HG03280 (cell line): Measurements from ENCODE around the gene SMG5.

Experiments used
- ATAC-seq: cut with Tn5 transposase; IDR thresholded peaks from one replicate; pipeline ENCODE4 v1.9.1; 2021; ENCODE audit warnings: mild to moderate bottlenecking, moderate library complexity; ENCODE audit not compliant: unreplicated experiment

SMG5 gene

DNA sequence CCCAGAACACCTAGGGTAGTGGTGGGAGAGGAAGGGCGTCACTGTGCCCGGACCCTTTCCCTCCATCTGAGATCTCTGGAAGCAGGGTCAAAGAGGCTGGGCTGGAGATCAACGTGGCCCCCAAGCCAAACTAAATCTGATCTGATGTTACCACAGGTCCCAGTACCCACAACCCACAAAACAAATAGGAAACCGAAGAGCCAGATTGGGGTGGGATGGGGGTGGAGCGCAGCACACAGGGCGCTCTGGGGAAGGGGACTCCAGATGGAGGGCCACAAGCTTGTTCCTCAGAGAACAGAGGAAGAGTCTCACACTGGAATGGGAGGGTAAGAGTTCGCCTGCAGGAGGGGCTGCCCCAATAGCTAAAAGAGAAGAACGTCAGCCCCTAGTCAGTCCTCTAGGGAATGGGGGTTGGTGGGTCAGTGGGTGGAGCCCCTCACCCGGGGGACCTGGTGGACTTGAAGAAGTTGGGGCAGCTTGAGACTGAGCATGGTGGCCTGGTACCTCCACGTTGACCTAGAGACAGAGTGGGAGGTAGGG lies 36.3 kb downstream of the SMG5 start:
- no peak for ATAC-seq

DNA sequence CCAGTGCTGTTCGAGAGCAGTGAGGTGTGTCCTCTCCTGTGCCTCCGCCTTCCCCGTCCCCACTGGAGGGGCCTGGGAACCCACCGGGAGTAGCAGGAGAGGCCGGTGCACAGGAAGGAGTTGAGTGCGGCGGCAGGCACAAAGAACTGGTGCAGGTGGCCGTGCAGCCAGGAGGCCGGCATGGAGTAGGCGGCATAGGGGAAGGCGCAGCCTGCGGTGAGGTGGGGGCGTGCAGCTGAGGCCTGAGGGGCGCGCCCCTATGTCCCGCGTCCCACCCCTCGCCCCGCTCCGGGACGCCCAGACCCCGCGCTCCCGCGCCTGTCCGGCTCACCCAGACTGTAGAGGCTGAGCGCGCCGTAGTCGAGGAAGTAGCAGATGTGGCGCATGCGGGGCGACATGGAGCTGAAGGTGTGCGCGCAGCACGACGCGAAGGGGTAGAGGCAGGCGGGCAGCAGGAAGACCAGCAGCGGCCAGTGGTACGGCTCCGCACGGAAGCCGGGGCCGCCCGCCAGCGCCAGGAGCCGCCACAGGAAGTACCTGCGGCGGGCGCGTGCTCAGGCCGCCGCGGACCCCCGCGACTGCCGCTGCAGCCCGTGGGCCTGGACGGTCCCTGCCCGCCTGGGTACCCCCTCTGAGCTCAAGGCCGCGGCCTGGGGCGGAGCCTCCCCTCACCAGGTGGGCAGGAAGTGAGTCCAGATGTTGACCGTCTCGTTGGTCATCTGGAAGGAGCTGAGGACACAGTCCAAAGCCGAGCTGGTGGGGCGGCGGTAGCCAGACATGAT lies 37.0 kb downstream of the SMG5 start:
- no peak for ATAC-seq

- ATAC-seq = no peak
Measured at GRCh38 chr1:156244712-156245111, 37.9 kb downstream of the SMG5 start.

GRCh38 chr1:156244126-156244525 lies 38.5 kb downstream of the SMG5 start:
- ATAC-seq = no peak

- ATAC-seq = no peak
Measured at GRCh38 chr1:156242738-156243137, 39.9 kb downstream of the SMG5 start.

DNA sequence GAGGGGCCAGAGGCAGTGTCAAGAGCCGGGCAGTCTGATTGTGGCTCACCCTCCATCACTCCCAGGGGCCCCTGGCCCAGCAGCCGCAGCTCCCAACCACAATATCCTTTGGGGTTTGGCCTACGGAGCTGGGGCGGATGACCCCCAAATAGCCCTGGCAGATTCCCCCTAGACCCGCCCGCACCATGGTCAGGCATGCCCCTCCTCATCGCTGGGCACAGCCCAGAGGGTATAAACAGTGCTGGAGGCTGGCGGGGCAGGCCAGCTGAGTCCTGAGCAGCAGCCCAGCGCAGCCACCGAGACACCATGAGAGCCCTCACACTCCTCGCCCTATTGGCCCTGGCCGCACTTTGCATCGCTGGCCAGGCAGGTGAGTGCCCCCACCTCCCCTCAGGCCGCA lies 40.7 kb downstream of the SMG5 start, which contains the start of gene BGLAP:
Gene BGLAP, plus strand, starts transcription at position 259 of the 400 bp plus-strand sequence. Its CDS starts 48 bp downstream, at position 307.
- no peak for ATAC-seq

DNA sequence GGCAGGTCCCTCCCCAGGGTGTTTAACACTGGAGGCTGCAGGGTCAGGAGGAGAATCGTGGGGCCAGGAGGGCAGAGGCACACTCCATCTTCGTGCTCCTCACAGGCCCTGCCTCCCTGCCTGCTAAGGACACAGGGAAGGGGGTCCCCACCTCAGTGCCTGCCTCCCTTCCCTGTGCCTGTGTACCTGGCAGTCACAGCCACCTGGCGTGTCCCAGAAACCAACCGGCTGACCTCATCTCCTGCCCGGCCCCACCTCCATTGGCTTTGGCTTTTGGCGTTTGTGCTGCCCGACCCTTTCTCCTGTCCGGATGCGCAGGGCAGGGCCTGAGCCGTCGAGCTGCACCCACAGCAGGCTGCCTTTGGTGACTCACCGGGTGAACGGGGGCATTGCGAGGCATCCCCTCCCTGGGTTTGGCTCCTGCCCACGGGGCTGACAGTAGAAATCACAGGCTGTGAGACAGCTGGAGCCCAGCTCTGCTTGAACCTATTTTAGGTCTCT lies 41.3 kb downstream of the SMG5 start:
- ATAC-seq = no peak

DNA sequence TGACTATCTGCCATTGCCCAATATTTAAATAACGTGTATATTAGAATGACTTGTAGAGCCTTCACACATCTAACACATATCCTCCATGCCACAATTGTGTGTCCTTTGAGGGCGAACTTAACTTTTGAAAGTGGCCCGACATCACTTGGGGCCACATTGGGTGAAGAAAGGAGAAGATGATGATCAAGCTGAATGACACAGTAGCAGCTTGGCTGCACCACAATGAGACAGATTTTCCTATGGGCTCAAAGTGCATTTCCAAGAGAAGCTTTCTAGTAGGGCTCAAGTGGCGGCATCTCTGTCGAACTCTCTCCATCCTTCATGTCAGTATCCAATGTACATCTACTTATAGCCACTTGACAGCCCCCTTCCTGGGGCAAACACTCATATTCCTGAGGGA lies 44.4 kb downstream of the SMG5 start:
- no peak for ATAC-seq

DNA sequence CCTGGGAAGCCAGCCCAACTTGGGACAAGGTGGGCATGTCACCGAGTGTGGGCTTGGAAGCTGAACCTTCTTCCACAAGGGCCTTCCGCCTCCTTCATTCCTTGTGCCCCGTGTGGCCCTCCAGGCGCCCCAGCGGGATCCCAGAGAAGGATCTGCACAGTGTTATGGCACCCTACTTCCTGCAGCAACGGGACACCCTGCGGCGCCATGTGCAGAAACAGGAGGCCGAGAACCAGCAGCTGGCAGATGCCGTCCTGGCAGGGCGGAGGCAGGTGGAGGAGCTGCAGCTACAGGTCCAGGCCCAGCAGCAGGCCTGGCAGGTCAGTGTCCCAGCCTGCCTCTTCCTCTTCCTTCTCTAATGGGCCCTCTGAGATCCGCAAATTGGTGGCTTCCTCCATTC lies 46.5 kb downstream of the SMG5 start:
- ATAC-seq = no peak

DNA sequence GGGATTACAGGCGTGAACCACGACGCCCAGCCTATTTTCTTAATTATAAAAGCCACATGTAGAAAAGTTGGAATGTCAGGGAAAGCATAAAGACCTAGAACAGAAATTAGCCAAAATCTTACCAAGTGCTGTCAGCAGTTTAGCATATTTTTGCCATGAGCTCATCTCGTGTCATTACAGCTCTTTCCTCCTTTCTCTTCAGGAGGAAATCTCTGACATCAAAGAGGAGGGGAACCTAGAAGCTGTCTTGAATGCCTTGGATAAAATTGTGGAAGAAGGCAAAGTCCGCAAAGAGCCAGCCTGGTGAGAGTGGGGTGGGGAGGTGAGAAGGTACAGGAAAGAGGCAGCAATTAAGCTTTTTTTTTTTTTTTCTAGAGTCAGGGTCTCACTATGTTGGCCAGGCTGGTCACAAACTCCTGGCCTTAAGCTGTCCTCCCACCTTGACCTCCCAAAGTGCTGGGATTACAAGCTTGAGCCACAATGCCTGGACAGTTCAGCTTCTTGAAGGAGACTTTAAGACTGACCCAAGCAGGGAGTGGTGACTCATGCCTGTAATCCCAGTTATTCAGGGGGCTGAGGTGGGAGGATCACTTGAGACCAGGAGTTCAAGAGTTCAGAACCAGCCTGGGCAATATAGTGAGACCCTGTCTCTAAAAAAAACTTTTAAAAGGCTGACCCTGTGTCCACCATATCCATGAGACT lies 49.0 kb downstream of the SMG5 start:
- no peak for ATAC-seq

- no peak for ATAC-seq
Measured at GRCh38 chr1:156232201-156232894, 50.3 kb downstream of the SMG5 start.

GRCh38 chr1:156230473-156230837 lies 52.2 kb downstream of the SMG5 start:
- ATAC-seq = no peak

- ATAC-seq = no peak
Measured at GRCh38 chr1:156229809-156230472, 52.7 kb downstream of the SMG5 start.

DNA sequence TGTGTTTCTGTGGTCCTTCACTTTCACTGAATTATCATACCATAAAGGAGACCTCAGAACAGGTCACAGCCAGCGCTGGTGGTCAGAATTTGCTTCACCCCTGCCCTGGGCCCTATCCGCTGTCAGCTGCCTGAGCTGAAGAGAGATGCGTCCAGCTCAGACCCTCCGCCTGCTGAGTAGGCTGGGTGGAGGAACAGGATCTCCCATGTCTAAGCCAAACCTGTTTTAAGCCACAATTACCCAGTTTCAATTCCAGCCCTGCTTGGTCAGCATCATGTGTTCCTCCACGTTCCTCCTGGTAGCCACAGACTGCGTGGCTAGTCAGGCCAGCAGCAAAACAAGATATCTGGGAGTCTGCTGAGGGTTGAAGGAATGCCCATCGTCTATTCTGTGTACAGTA lies 54.1 kb downstream of the SMG5 start:
- ATAC-seq = no peak

GRCh38 chr1:156226782-156227181 lies 55.8 kb downstream of the SMG5 start:
- ATAC-seq = peak; percentile 8

DNA sequence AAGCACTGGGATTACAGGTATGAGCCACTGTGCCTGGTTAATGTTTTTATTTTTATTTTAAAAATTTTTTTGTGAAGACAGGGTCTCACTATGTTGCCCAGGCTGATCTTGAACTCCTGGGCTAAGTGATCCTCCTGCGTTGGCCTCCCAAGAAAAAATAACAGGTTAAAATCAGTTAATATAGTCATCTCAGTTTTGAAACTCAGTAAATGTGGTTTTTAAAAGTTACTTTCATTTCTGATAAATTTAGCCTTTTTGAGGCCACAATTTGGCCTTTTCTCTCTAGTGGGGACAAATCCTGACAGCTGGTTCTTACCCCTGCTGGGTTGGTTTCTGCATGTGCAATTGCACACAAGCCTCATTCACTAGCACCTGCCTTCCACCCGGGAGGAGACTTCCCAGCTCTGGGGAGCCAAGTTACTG lies 56.5 kb downstream of the SMG5 start:
- ATAC-seq = peak; percentile 71

DNA sequence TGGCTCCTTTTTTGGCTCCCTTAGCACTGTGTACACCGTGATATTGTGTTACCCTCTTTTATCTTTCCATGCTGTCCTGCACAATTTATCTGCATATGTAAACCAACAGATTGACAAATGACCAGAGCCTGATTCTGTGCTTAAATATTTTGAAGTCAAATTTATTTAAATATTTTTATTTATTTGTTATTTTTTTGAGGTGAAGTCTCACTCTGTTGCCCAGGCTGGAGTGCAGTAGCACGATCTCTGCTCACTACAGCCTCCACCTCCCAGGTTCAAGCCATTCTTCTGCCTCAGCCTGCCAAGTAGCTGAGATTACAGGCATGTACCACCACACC lies 57.0 kb downstream of the SMG5 start:
- no peak for ATAC-seq

- ATAC-seq = no peak
Measured at GRCh38 chr1:156221986-156222692, 60.5 kb downstream of the SMG5 start.

GRCh38 chr1:156220226-156220625 lies 62.4 kb downstream of the SMG5 start:
- no peak for ATAC-seq

DNA sequence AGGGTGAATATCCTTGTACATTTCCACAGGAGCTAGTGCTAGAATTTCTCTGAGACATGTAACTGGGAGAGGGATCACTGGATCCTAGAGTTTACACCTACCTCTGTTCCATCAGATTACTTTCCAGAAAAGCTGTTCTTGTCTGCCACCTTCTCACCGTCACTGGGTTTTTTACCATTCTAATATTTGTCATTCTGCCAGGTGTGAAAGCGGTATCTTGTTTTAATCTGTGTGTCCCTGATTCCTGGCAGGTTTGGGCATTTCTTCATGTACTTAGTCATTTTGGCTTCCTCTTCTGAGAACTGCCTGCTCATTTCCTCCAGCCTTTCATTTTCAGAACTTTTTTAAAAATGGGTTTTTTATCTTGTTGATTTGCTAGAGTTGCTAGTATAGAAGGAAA lies 64.8 kb downstream of the SMG5 start:
- no peak for ATAC-seq
